ENCODE measurements around the gene AFAP1.

GRCh38 chr4:7904952-7905915 lies 34.4 kb downstream of the AFAP1 start:
- TF ChIP-seq CTCF (IDR thresholded peaks at IDR 0.05) (no peak), EZH2 (IDR thresholded peaks at IDR 0.05; ENCODE audit: borderline replicate concordance, insufficient read depth, low read depth, low read length, poor library complexity, severe bottlenecking) (no peak)

All from B cell (primary cell).